ENCODE results near the gene MYO3B. TPM values are rescaled to one million over a fixed set of nuclear protein-coding genes. Genes with fewer than 3 reads are reported as not detected.

The MYO3B gene
- total and polyA plus RNA-seq, 4 experiments from 2014 or later, result not detected

DNA sequence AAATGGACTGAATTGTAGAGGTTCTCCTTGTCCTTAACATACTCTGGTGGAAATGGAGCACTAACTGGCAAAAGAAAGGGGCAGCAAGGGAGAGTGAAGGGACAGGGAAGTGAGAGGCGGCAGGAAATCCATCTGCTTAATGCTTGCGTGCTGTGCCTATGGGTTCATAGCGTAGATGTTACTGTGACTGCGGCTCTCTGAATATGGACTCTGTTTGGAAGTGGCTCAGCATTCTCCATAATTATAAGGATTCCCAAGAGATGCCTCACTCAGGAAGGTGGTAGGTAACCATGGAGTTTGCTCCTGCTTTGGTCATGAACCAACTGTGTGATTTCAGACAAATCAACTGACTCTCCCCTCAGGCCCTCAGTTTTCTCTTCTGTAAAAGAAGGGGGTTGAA lies 50.0 kb downstream of the MYO3B start:
- H3K4me1 ChIP-seq (ENCODE audit: insufficient read depth, low read length), result no peaks in the 10 kb centered on the region
- no peak overlapping the region for H3K4me3 Mint-ChIP-seq
- no peaks in the 10 kb centered on the region for H3K36me3 Mint-ChIP-seq
- H3K27ac ChIP-seq (ENCODE audit: low read depth, low read length), result no peak overlapping the region
- ChIA-PET POLR2A (ENCODE audit: partially characterized antibody) (no interaction called here), CTCF (ENCODE audit: partially characterized antibody) (no interaction called here)
- H3K27ac Mint-ChIP-seq, result no peak overlapping the region
- H3K27me3 Mint-ChIP-seq, result peaks cover 2 to 11% of the 10 kb centered on the region in 2 donors
- no peaks in the 10 kb centered on the region for H3K36me3 ChIP-seq (ENCODE audit: insufficient read depth, low read length)
- no peak for DNase-seq
- no peaks in the 10 kb centered on the region for H3K9me3 Mint-ChIP-seq
- intact Hi-C loops (cut with micrococcal nuclease), result no loop called here
- peaks cover 0 to 2% (median under 1%) of the 10 kb centered on the region in 4 donors for H3K4me1 Mint-ChIP-seq
- H3K4me3 ChIP-seq (ENCODE audit: low read length in 2 of 2), result no peak overlapping the region
- H3K9me3 ChIP-seq (ENCODE audit: control insufficient read depth in 1 of 2, low read length in 2 of 2), result no peaks in the 10 kb centered on the region
- H3K27me3 ChIP-seq (ENCODE audit: insufficient read depth, low read length), result no peaks in the 10 kb centered on the region

GRCh38 chr2:170228429-170228828 lies 50.5 kb downstream of the MYO3B start:
- no peaks in the 10 kb centered on the region for H3K9me3 Mint-ChIP-seq
- peaks cover 0 to 2% (median 0%) of the 10 kb centered on the region in 4 donors for H3K4me1 Mint-ChIP-seq
- H3K27me3 Mint-ChIP-seq, result peaks cover 2 to 11% of the 10 kb centered on the region in 2 donors
- H3K27ac Mint-ChIP-seq, result no peak overlapping the region
- Histone ChIP-seq H3K27me3 (ENCODE audit: insufficient read depth, low read length) (no peaks in the 10 kb centered on the region), H3K9me3 (ENCODE audit: control insufficient read depth in 1 of 2, low read length in 2 of 2) (no peaks in the 10 kb centered on the region), H3K36me3 (ENCODE audit: insufficient read depth, low read length) (no peaks in the 10 kb centered on the region), H3K4me1 (ENCODE audit: insufficient read depth, low read length) (no peaks in the 10 kb centered on the region), H3K27ac (ENCODE audit: low read depth, low read length) (no peak overlapping the region), H3K4me3 (ENCODE audit: low read length in 2 of 2) (no peak overlapping the region)
- no peak overlapping the region for H3K4me3 Mint-ChIP-seq
- intact Hi-C loops (cut with micrococcal nuclease), result no loop called here
- ChIA-PET POLR2A (ENCODE audit: partially characterized antibody) (no interaction called here), CTCF (ENCODE audit: partially characterized antibody) (no interaction called here)
- no peaks in the 10 kb centered on the region for H3K36me3 Mint-ChIP-seq
- no peak for DNase-seq

DNA sequence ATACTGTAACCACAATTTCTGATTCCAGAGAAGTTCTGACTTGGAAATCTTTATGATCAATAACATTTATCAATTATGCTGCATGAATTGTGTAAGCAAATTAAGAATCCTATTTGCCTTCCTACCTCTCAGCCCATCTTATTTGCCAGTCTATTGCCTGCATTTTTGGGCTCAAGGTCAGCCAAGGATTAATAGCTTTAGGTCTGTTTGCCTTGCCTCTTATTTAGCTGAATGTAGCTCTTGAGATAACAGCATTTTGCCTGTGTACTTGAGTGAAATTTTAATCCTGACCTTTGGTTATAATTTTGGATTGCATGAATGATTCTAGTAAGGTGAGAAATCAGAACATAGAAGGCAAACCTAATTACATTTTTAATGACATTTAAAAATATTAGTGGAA lies 51.2 kb downstream of the MYO3B start:
- intact Hi-C loops (cut with micrococcal nuclease), result no loop called here
- H3K36me3 ChIP-seq (ENCODE audit: insufficient read depth, low read length), result no peaks in the 10 kb centered on the region
- no peak for DNase-seq
- Mint-ChIP-seq H3K27me3 (peaks cover 2 to 10% of the 10 kb centered on the region in 2 donors), H3K27ac (no peak overlapping the region), H3K36me3 (no peaks in the 10 kb centered on the region), H3K4me1 (peaks cover 0 to 2% (median 0%) of the 10 kb centered on the region in 4 donors), H3K4me3 (no peak overlapping the region), H3K9me3 (no peaks in the 10 kb centered on the region)
- H3K27me3 ChIP-seq (ENCODE audit: insufficient read depth, low read length), result no peaks in the 10 kb centered on the region
- ChIA-PET CTCF (ENCODE audit: partially characterized antibody) (no interaction called here), POLR2A (ENCODE audit: partially characterized antibody) (no interaction called here)
- no peaks in the 10 kb centered on the region for H3K4me1 ChIP-seq (ENCODE audit: insufficient read depth, low read length)
- H3K27ac ChIP-seq (ENCODE audit: low read depth, low read length), result no peak overlapping the region
- H3K4me3 ChIP-seq (ENCODE audit: low read length in 2 of 2), result no peak overlapping the region
- H3K9me3 ChIP-seq (ENCODE audit: control insufficient read depth in 1 of 2, low read length in 2 of 2), result no peaks in the 10 kb centered on the region

DNA sequence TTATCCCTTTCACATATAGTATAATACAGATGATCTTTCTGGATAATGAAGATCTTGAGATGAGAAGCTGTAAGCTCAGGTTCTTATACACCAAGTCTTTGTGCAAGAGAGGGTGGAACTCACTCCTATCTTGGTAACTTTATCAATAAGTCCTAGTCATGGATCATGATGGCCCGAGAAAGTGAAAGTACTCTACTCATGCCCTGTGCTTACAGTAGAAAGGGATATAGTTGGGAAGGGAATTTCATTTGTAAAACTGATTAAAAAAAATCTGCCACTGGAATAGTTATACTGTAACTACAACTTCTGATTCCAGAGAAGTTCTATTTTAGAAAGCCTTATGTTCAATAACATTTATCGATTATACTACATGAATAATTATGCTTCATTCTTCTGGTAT lies 51.8 kb downstream of the MYO3B start:
- no peaks in the 10 kb centered on the region for H3K9me3 ChIP-seq (ENCODE audit: control insufficient read depth in 1 of 2, low read length in 2 of 2)
- H3K27me3 ChIP-seq (ENCODE audit: insufficient read depth, low read length), result no peaks in the 10 kb centered on the region
- H3K4me1 ChIP-seq (ENCODE audit: insufficient read depth, low read length), result no peaks in the 10 kb centered on the region
- no peak overlapping the region for H3K4me3 Mint-ChIP-seq
- DNase-seq, result no peak
- H3K4me3 ChIP-seq (ENCODE audit: low read length in 2 of 2), result no peak overlapping the region
- H3K27me3 Mint-ChIP-seq, result peaks cover 2 to 8% of the 10 kb centered on the region in 2 donors
- H3K9me3 Mint-ChIP-seq, result no peaks in the 10 kb centered on the region
- CTCF ChIA-PET (ENCODE audit: partially characterized antibody), result no interaction called here
- H3K36me3 Mint-ChIP-seq, result no peaks in the 10 kb centered on the region
- peaks cover 0 to 2% (median 0%) of the 10 kb centered on the region in 4 donors for H3K4me1 Mint-ChIP-seq
- intact Hi-C loops (cut with micrococcal nuclease), result no loop called here
- POLR2A ChIA-PET (ENCODE audit: partially characterized antibody), result no interaction called here
- H3K27ac ChIP-seq (ENCODE audit: low read depth, low read length), result no peak overlapping the region
- H3K36me3 ChIP-seq (ENCODE audit: insufficient read depth, low read length), result no peaks in the 10 kb centered on the region
- H3K27ac Mint-ChIP-seq, result no peak overlapping the region

- Histone ChIP-seq H3K27ac (ENCODE audit: low read depth, low read length) (no peak overlapping the region), H3K4me1 (ENCODE audit: insufficient read depth, low read length) (no peaks in the 10 kb centered on the region), H3K4me3 (ENCODE audit: low read length in 2 of 2) (no peak overlapping the region), H3K36me3 (ENCODE audit: insufficient read depth, low read length) (no peaks in the 10 kb centered on the region), H3K27me3 (ENCODE audit: insufficient read depth, low read length) (no peaks in the 10 kb centered on the region), H3K9me3 (ENCODE audit: control insufficient read depth in 1 of 2, low read length in 2 of 2) (no peaks in the 10 kb centered on the region)
- peak in 1 of 5 donors; percentile 5 for DNase-seq
- Mint-ChIP-seq H3K9me3 (no peaks in the 10 kb centered on the region), H3K27me3 (peaks cover 9 to 10% of the 10 kb centered on the region in 2 donors), H3K36me3 (no peaks in the 10 kb centered on the region), H3K4me1 (no peaks in the 10 kb centered on the region), H3K27ac (no peak overlapping the region), H3K4me3 (no peak overlapping the region)
- ChIA-PET POLR2A (ENCODE audit: partially characterized antibody) (no interaction called here), CTCF (ENCODE audit: partially characterized antibody) (no interaction called here)
- intact Hi-C loops (cut with micrococcal nuclease), result loop anchor here (5.0 kb wide), 2 partner anchors 576 to 636 kb away; no protein-coding TSS in a partner anchor
Observed at GRCh38 chr2:170235860-170236679, 58.1 kb downstream of the MYO3B start.

DNA sequence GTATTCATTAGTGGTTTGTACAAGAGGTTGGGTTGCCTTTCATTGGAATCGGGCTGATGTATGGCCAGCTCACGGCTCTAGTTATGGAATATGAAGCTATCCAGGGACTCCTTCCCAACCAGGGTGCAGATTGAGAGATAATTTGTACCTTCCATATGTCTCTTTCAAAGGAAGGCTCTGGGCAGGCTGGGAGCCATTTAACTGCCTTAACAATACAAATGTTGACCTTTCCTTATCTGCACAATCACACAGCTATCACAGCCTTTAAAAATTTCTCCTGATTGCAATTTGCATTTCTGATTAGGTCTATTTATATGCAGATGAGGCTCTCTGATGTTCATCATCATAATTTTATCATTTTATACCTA lies 58.7 kb downstream of the MYO3B start:
- peaks cover 9 to 11% of the 10 kb centered on the region in 2 donors for H3K27me3 Mint-ChIP-seq
- no peaks in the 10 kb centered on the region for H3K36me3 Mint-ChIP-seq
- intact Hi-C loops (cut with micrococcal nuclease), result loop anchor here (5.0 kb wide), 2 partner anchors 576 to 636 kb away; no protein-coding TSS in a partner anchor
- DNase-seq, result no peak
- Histone ChIP-seq H3K4me1 (ENCODE audit: insufficient read depth, low read length) (no peaks in the 10 kb centered on the region), H3K27ac (ENCODE audit: low read depth, low read length) (no peak overlapping the region), H3K4me3 (ENCODE audit: low read length in 2 of 2) (no peak overlapping the region), H3K36me3 (ENCODE audit: insufficient read depth, low read length) (no peaks in the 10 kb centered on the region), H3K27me3 (ENCODE audit: insufficient read depth, low read length) (no peaks in the 10 kb centered on the region), H3K9me3 (ENCODE audit: control insufficient read depth in 1 of 2, low read length in 2 of 2) (no peaks in the 10 kb centered on the region)
- H3K9me3 Mint-ChIP-seq, result no peaks in the 10 kb centered on the region
- H3K4me3 Mint-ChIP-seq, result no peak overlapping the region
- ChIA-PET CTCF (ENCODE audit: partially characterized antibody) (no interaction called here), POLR2A (ENCODE audit: partially characterized antibody) (no interaction called here)
- H3K27ac Mint-ChIP-seq, result no peak overlapping the region
- no peaks in the 10 kb centered on the region for H3K4me1 Mint-ChIP-seq

- peaks cover 9 to 11% of the 10 kb centered on the region in 2 donors for H3K27me3 Mint-ChIP-seq
- no peak overlapping the region for H3K4me3 Mint-ChIP-seq
- no peaks in the 10 kb centered on the region for H3K27me3 ChIP-seq (ENCODE audit: insufficient read depth, low read length)
- POLR2A ChIA-PET (ENCODE audit: partially characterized antibody), result no interaction called here
- no peaks in the 10 kb centered on the region for H3K36me3 ChIP-seq (ENCODE audit: insufficient read depth, low read length)
- H3K4me1 Mint-ChIP-seq, result no peaks in the 10 kb centered on the region
- DNase-seq, result no peak
- H3K27ac Mint-ChIP-seq, result no peak overlapping the region
- no peaks in the 10 kb centered on the region for H3K9me3 ChIP-seq (ENCODE audit: control insufficient read depth in 1 of 2, low read length in 2 of 2)
- no peak overlapping the region for H3K27ac ChIP-seq (ENCODE audit: low read depth, low read length)
- H3K36me3 Mint-ChIP-seq, result no peaks in the 10 kb centered on the region
- CTCF ChIA-PET (ENCODE audit: partially characterized antibody), result no interaction called here
- intact Hi-C loops (cut with micrococcal nuclease), result loop anchor here (5.0 kb wide), 2 partner anchors 575 to 635 kb away; no protein-coding TSS in a partner anchor
- no peaks in the 10 kb centered on the region for H3K4me1 ChIP-seq (ENCODE audit: insufficient read depth, low read length)
- H3K4me3 ChIP-seq (ENCODE audit: low read length in 2 of 2), result no peak overlapping the region
- H3K9me3 Mint-ChIP-seq, result no peaks in the 10 kb centered on the region
Observed at GRCh38 chr2:170237572-170238120, 59.7 kb downstream of the MYO3B start.

Data from CD4-positive, alpha-beta memory T cell (primary cell).